GM21717 (cell line): ENCODE measurements around the gene ZNF672.
"Not testable (repeated sequence)": the region's sequence is repeated elsewhere in the genome, so short reads cannot be mapped to it uniquely, and the experiment has no call there.

Experiments
- ATAC-seq: cut with Tn5 transposase; IDR thresholded peaks from one replicate; pipeline ENCODE4 v1.9.1; 2021; ENCODE audit warnings: mild to moderate bottlenecking, moderate library complexity; ENCODE audit not compliant: unreplicated experiment

ZNF672 gene

GRCh38 chr1:248884632-248885295 is 46.7 kb downstream of the ZNF672 start:
- ATAC-seq: no peak

DNA sequence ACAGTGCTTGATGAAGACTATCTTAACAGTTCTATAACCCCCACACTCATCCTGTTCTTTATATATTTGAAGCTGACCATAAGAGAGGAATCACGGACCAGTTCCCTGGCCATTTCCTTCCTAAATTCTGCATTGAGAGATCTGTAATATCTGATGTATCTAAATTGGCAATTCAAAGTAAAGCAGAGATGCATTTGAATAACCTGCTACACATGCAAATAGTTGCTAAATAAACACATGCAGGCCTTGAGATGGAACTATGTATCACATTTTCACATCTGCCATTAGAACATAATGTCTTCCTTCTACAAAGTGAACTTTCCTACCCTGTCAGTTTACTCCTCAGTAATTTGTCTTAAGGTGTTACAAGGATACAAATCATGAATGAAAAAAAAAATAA is 47.6 kb downstream of the ZNF672 start:
- ATAC-seq: no peak

DNA sequence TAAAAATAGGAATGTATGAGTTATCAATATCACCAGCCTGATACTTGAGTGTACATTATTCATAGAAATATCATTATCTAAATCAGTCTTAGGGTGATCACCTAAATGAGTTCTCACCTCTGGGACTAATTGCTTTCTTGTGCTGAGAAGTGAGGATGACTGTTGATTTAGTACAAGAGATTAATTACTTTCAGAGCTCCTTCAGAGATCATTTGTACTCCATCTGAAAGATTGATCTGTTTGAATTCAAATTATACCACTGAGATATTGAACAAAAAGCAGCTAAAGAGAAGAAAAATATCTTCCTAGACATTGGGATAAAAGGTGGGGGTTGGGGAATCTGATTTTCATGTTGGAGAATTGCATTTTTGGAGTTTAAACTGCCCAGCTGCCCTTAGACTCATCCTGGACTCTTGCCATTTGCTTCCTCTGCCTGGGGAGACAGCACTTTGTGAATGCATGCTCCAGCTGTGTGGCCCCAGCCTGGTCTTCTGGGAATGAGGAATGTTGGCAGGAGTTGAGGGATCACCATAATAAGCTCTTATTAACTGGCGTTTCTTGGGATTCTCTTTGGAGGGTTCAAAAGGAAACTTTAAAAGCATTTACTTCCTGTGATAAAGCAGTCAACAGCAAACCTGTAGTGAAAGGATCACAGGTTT is 48.3 kb downstream of the ZNF672 start:
- ATAC-seq: no peak

DNA sequence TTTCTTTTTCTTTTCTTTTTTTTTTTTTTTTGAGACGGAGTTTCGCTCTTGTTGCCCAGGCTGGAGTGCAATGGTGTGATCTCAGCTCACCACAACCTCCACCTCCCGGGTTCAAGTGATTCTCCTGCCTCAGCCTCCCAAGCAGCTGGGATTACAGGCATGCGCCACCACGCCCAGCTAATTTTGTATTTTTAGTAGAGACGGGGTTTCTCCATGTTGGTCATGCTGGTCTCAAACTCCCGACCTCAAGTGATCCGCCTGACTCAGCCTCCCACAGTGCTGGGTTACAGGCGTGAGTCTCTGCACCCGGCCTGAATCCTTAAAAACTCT is 51.9 kb downstream of the ZNF672 start:
- not testable (repeated sequence) for ATAC-seq

GRCh38 chr1:248890549-248891498 is 52.8 kb downstream of the ZNF672 start:
- no peak for ATAC-seq

GRCh38 chr1:248891758-248892157 is 53.7 kb downstream of the ZNF672 start:
- no peak for ATAC-seq

- ATAC-seq: no peak
Measured at GRCh38 chr1:248892590-248892989, 54.6 kb downstream of the ZNF672 start.

DNA sequence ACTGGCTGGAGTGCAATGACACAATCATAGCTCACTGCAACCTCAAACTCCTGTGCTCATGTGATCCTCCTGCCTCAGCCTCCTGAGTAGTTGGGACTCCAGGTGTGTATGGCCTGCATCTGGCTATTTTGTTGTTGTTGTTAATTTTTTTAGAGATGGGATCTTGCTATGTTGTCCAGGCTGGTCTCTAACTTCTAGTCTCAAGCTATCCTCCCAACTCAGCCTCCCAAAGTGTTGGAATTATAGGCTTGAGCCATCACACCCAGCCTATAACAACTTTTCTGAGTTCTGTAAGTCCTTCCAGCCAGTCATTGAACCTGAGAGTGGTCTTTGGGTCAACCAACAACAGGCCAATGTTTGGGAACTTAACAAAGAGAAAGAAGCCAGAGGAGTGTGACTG is 56.8 kb downstream of the ZNF672 start:
- no peak for ATAC-seq

- ATAC-seq: no peak
Measured at GRCh38 chr1:248897412-248898337, 59.7 kb downstream of the ZNF672 start.
